ENCODE data around the gene HAT1. TPM values are rescaled to one million over a fixed set of nuclear protein-coding genes. Genes with fewer than 3 reads are reported as not detected.
"Not testable (repeated sequence)": the region's sequence is repeated elsewhere in the genome, so short reads cannot be mapped to it uniquely, and the experiment has no call there.

Gene HAT1
- total and polyA plus RNA-seq, 8 donors = 7.8 to 20.1 (median 16.2) TPM

GRCh38 chr2:171979103-171979502 lies 56.8 kb downstream of the HAT1 start:
- intact Hi-C loops (cut with DNase I) = no loop called here
- no peak overlapping the region for H3K27ac ChIP-seq
- no peak overlapping the region for H3K4me3 ChIP-seq
- WGBS, 2 donors = 99% methylated on average over 4 of the region's 4 CpGs
- H3K4me1 ChIP-seq = no peaks in the 10 kb centered on the region
- DNase-seq (no peak), FAIRE-seq (no peak), ATAC-seq (no peak)
- H3K9me3 ChIP-seq = no peaks in the 10 kb centered on the region
- peaks cover 0 to 16% (median 10%) of the 10 kb centered on the region in 3 donors for H3K36me3 ChIP-seq
- H3K27me3 ChIP-seq = no peaks in the 10 kb centered on the region
- no peak for TF ChIP-seq CTCF (IDR thresholded peaks at IDR 0.05)

- not testable (repeated sequence) for H3K4me3 ChIP-seq, DNase-seq
These were observed 61.7 kb downstream of the HAT1 start for GRCh38 chr2:171983924-171984323.

GRCh38 chr2:171985076-171985475 lies 62.8 kb downstream of the HAT1 start:
- H3K27me3 ChIP-seq = no peaks in the 10 kb centered on the region
- DNase-seq (no peak), ATAC-seq (no peak), FAIRE-seq (no peak)
- TF ChIP-seq CTCF (IDR thresholded peaks at IDR 0.05) = no peak
- no peak overlapping the region for H3K4me3 ChIP-seq
- no peak overlapping the region for H3K27ac ChIP-seq
- intact Hi-C loops (cut with DNase I) = no loop called here
- no peaks in the 10 kb centered on the region for H3K4me1 ChIP-seq
- H3K9me3 ChIP-seq = peaks cover 0 to 3% (median 0%) of the 10 kb centered on the region in 4 donors
- H3K36me3 ChIP-seq = peaks cover 0 to 6% (median 0%) of the 10 kb centered on the region in 3 donors
- 91 to 98% methylated on average over 2 of the region's 2 CpGs for WGBS, 2 donors

More at GRCh38 chr2:171983924-171984323, 61.7 kb downstream of the HAT1 start:
- H3K9me3 ChIP-seq; H3K27ac ChIP-seq; FAIRE-seq; ATAC-seq; intact Hi-C loops (cut with DNase I); H3K4me1 ChIP-seq; H3K27me3 ChIP-seq: not testable (repeated sequence)
- WGBS, 2 donors = 97 to 100% methylated on average over 1 of the region's 1 CpG
- H3K36me3 ChIP-seq = peaks cover 0 to 16% (median 0%) of the 10 kb centered on the region in 3 donors

GRCh38 chr2:171986778-171987177 lies 64.5 kb downstream of the HAT1 start:
- ATAC-seq (no peak), DNase-seq (no peak), FAIRE-seq (no peak)
- no peaks in the 10 kb centered on the region for H3K27me3 ChIP-seq
- H3K27ac ChIP-seq = no peak overlapping the region
- no peaks in the 10 kb centered on the region for H3K4me1 ChIP-seq
- no peak for TF ChIP-seq CTCF (IDR thresholded peaks at IDR 0.05)
- no peak overlapping the region for H3K4me3 ChIP-seq
- peaks cover 0 to 3% (median 0%) of the 10 kb centered on the region in 4 donors for H3K9me3 ChIP-seq
- 91 to 95% methylated on average over 4 of the region's 4 CpGs for WGBS, 2 donors
- intact Hi-C loops (cut with DNase I) = no loop called here
- H3K36me3 ChIP-seq = no peaks in the 10 kb centered on the region

GRCh38 chr2:171991027-171991426 lies 68.8 kb downstream of the HAT1 start:
- no peaks in the 10 kb centered on the region for H3K4me1 ChIP-seq
- no peak overlapping the region for H3K4me3 ChIP-seq
- no peaks in the 10 kb centered on the region for H3K9me3 ChIP-seq
- no peak for DNase-seq
- no peak for TF ChIP-seq CTCF (IDR thresholded peaks at IDR 0.05)
- intact Hi-C loops (cut with DNase I) = no loop called here
- no peak for ATAC-seq
- no peaks in the 10 kb centered on the region for H3K27me3 ChIP-seq
- 86 to 89% methylated on average over 4 of the region's 4 CpGs for WGBS, 2 donors
- FAIRE-seq = no peak
- H3K36me3 ChIP-seq = no peaks in the 10 kb centered on the region
- H3K27ac ChIP-seq = no peak overlapping the region
